Measurements from ENCODE around the gene ZBTB46.

ZBTB46 gene

GRCh38 chr20:63752411-63753101, 78.5 kb downstream of the ZBTB46 start:
- Histone ChIP-seq H3K4me2 (ENCODE audit: low read length) (no peak overlapping the region), H3K79me2 (ENCODE audit: low read length) (no peaks in the 10 kb centered on the region), H3K9ac (ENCODE audit: low read length) (no peak overlapping the region), H4K20me1 (ENCODE audit: insufficient read depth, low read length) (no peaks in the 10 kb centered on the region), H3K4me1 (ENCODE audit: low read length) (no peaks in the 10 kb centered on the region), H3K36me3 (replicated peaks; ENCODE audit: low read depth, low read length) (no peaks in the 10 kb centered on the region), H3K27ac (ENCODE audit: low read length) (no peak overlapping the region), H2AFZ (ENCODE audit: low read depth, low read length) (no peak overlapping the region), H3K4me3 (ENCODE audit: low read length) (no peak overlapping the region), H3K9me3 (ENCODE audit: insufficient read depth, low read length) (no peaks in the 10 kb centered on the region), H3K27me3 (ENCODE audit: low read depth, low read length) (no peaks in the 10 kb centered on the region)
- TF ChIP-seq CTCF (IDR thresholded peaks at IDR 0.05; ENCODE audit: low read depth, low read length) (no peak), EZH2phosphoT487 (IDR thresholded peaks at IDR 0.05; ENCODE audit: low read depth) (no peak)

- no peak overlapping the region for H3K4me3 ChIP-seq (ENCODE audit: low read length)
- no peak for TF ChIP-seq EZH2phosphoT487 (IDR thresholded peaks at IDR 0.05; ENCODE audit: low read depth)
- no peak for TF ChIP-seq CTCF (IDR thresholded peaks at IDR 0.05; ENCODE audit: low read depth, low read length)
- H3K79me2 ChIP-seq (ENCODE audit: low read length) = no peaks in the 10 kb centered on the region
- H4K20me1 ChIP-seq (ENCODE audit: insufficient read depth, low read length) = no peaks in the 10 kb centered on the region
- no peaks in the 10 kb centered on the region for H3K36me3 ChIP-seq (replicated peaks; ENCODE audit: low read depth, low read length)
- no peak overlapping the region for H3K4me2 ChIP-seq (ENCODE audit: low read length)
- no peak overlapping the region for H3K27ac ChIP-seq (ENCODE audit: low read length)
- no peaks in the 10 kb centered on the region for H3K9me3 ChIP-seq (ENCODE audit: insufficient read depth, low read length)
- no peak overlapping the region for H2AFZ ChIP-seq (ENCODE audit: low read depth, low read length)
- no peaks in the 10 kb centered on the region for H3K27me3 ChIP-seq (ENCODE audit: low read depth, low read length)
- H3K4me1 ChIP-seq (ENCODE audit: low read length) = no peaks in the 10 kb centered on the region
- no peak overlapping the region for H3K9ac ChIP-seq (ENCODE audit: low read length)
These were observed 79.4 kb downstream of the ZBTB46 start for GRCh38 chr20:63751471-63752271.

- Histone ChIP-seq H3K4me3 (ENCODE audit: low read length) (no peak overlapping the region), H3K27ac (ENCODE audit: low read length) (no peak overlapping the region), H3K4me1 (ENCODE audit: low read length) (no peaks in the 10 kb centered on the region), H3K79me2 (ENCODE audit: low read length) (no peaks in the 10 kb centered on the region), H3K9ac (ENCODE audit: low read length) (no peak overlapping the region), H3K36me3 (replicated peaks; ENCODE audit: low read depth, low read length) (no peaks in the 10 kb centered on the region), H2AFZ (ENCODE audit: low read depth, low read length) (no peak overlapping the region), H3K9me3 (ENCODE audit: insufficient read depth, low read length) (no peaks in the 10 kb centered on the region), H3K27me3 (ENCODE audit: low read depth, low read length) (no peaks in the 10 kb centered on the region), H3K4me2 (ENCODE audit: low read length) (no peak overlapping the region), H4K20me1 (ENCODE audit: insufficient read depth, low read length) (no peaks in the 10 kb centered on the region)
- TF ChIP-seq CTCF (IDR thresholded peaks at IDR 0.05; ENCODE audit: low read depth, low read length) = no peak
- TF ChIP-seq EZH2phosphoT487 (IDR thresholded peaks at IDR 0.05; ENCODE audit: low read depth) = no peak
These were observed 80.1 kb downstream of the ZBTB46 start for GRCh38 chr20:63750807-63751470.
